Keratinocyte (primary cell): ENCODE results near the gene PPP1R3C. TPM values are rescaled to one million over a fixed set of nuclear protein-coding genes. Genes with fewer than 3 reads are reported as not detected.
A peak's percentile ranks its signal among the peaks of the same experiment; 100 is the strongest.

Source experiments
- DNase-seq: peaks from one replicate; pipeline ENCODE4 v3.0.0-alpha.2; 2011; ENCODE audit warnings: low read depth, missing footprints, low spot score
- FAIRE-seq: peaks from 2 replicates; lab custom pipeline; 2011; peaks lifted over from hg19 to GRCh38; lab: Jason Lieb, UNC
- H2AFZ ChIP-seq: 2 replicates; pipeline ENCODE4 v1.6.0; 2012; ENCODE audit warnings: low read length, control low read depth, inconsistent platforms; ENCODE audit not compliant: control insufficient read depth
- H3K27ac ChIP-seq: 2 replicates; pipeline ENCODE4 v1.5.1; 2011; ENCODE audit warnings: low read length; ENCODE audit not compliant: control insufficient read depth, insufficient read depth
- H3K27me3 ChIP-seq: 3 replicates; pipeline ENCODE4 v1.6.0; 2011; ENCODE audit warnings: low read length; ENCODE audit not compliant: control insufficient read depth, insufficient read depth; ENCODE audit errors: extremely low read depth
- H3K36me3 ChIP-seq, 2 experiments: 2 replicates in 1 of 2; 3 replicates in 1 of 2; pipeline ENCODE4 v1.5.1; 2011; ENCODE audit warnings: low read length in 2 of 2, mild to moderate bottlenecking in 1 of 2; ENCODE audit not compliant: control insufficient read depth in 2 of 2, insufficient read depth in 2 of 2; ENCODE audit errors: extremely low read depth in 1 of 2
- H3K4me1 ChIP-seq: 3 replicates; pipeline ENCODE4 v1.5.1; 2011; ENCODE audit warnings: low read length; ENCODE audit not compliant: control insufficient read depth, insufficient read depth; ENCODE audit errors: extremely low read depth
- H3K4me2 ChIP-seq: 3 replicates; pipeline ENCODE4 v1.6.0; 2011; ENCODE audit warnings: low read depth, low read length; ENCODE audit not compliant: control insufficient read depth, insufficient read depth; ENCODE audit errors: extremely low read depth
- H3K4me3 ChIP-seq, 3 experiments: fragments of 200-600 bp in 1 of 3; sonication (generic) in 1 of 3; 2 replicates in 2 of 3; 3 replicates in 1 of 3; pipeline ENCODE4 v1.5.1; 2011 to 2016; ENCODE audit warnings: low read length in 3 of 3, mild to moderate bottlenecking in 3 of 3, control low read depth in 2 of 3, inconsistent platforms in 1 of 3, low read depth in 1 of 3, mixed read lengths in 1 of 3, mixed run types in 1 of 3, moderate library complexity in 1 of 3; ENCODE audit not compliant: control insufficient read depth in 2 of 3, insufficient read depth in 2 of 3; ENCODE audit errors: extremely low read depth in 1 of 3
- H3K79me2 ChIP-seq: 2 replicates; pipeline ENCODE4 v1.6.0; 2012; ENCODE audit warnings: low read length; ENCODE audit not compliant: control insufficient read depth, insufficient read depth
- H3K9ac ChIP-seq: 3 replicates; pipeline ENCODE4 v1.6.0; 2011; ENCODE audit warnings: low read length; ENCODE audit not compliant: control insufficient read depth, insufficient read depth; ENCODE audit errors: extremely low read depth
- H3K9me1 ChIP-seq: 3 replicates; pipeline ENCODE4 v1.6.0; 2011; ENCODE audit warnings: low read length; ENCODE audit not compliant: control insufficient read depth, insufficient read depth; ENCODE audit errors: extremely low read depth
- H3K9me3 ChIP-seq: 2 replicates; pipeline ENCODE4 v1.5.1; 2012; ENCODE audit warnings: low read depth, low read length; ENCODE audit not compliant: control insufficient read depth
- H4K20me1 ChIP-seq: 3 replicates; pipeline ENCODE4 v1.6.0; 2011; ENCODE audit warnings: low read length; ENCODE audit not compliant: control insufficient read depth, insufficient read depth; ENCODE audit errors: extremely low read depth
- CTCF ChIP-seq, 3 experiments: IDR thresholded peaks in 1 of 3; conservative IDR thresholded peaks in 1 of 3; optimal IDR thresholded peaks in 1 of 3; 2 replicates in 2 of 3; 3 replicates in 1 of 3; pipeline versions ENCODE3 to v1.5.1; 2011; ENCODE audit warnings: low read length in 3 of 3, mild to moderate bottlenecking in 3 of 3, moderate library complexity in 2 of 3, control low read depth in 1 of 3, inconsistent platforms in 1 of 3; ENCODE audit not compliant: insufficient read depth in 2 of 3; ENCODE audit errors: extremely low read depth in 1 of 3
- EZH2 ChIP-seq: IDR thresholded peaks from one replicate; pipeline ENCODE4 v1.6.1; 2012; ENCODE audit warnings: inconsistent platforms, mild to moderate bottlenecking, low read length, moderate library complexity
- dilution Hi-C: fragments of 300-500 bp; cut with MboI; formaldehyde crosslinking; loops from one replicate; pipeline ENCODE4 v1.7.0; 2020; ENCODE audit warnings: low sequenced_read_pairs; ENCODE audit not compliant: extremely low pct_ligation_motif_present
- polyA plus RNA-seq, 5 experiments: library from polyadenylated mRNA; depleted of rRNA in 3 of 5; stranded (reverse) in 3 of 5; stranded (forward) in 1 of 5; unstranded in 1 of 5; fragments of >200 nt; gene quantifications; 1 replicate in 1 of 5; 2 replicates in 3 of 5; 3 replicates in 1 of 5; pipeline versions ENCODE4 v1.2.1 to v1.2.3, GENCODE V29; 2011 to 2012; ENCODE audit warnings: missing spikeins in 2 of 5, low read depth in 1 of 5, low replicate concordance in 1 of 5

The PPP1R3C gene
- polyA plus RNA-seq, 1 donor (not counting 4 experiments of a cell fraction or from before 2014, with no cell fraction given) = 7.3 TPM

DNA sequence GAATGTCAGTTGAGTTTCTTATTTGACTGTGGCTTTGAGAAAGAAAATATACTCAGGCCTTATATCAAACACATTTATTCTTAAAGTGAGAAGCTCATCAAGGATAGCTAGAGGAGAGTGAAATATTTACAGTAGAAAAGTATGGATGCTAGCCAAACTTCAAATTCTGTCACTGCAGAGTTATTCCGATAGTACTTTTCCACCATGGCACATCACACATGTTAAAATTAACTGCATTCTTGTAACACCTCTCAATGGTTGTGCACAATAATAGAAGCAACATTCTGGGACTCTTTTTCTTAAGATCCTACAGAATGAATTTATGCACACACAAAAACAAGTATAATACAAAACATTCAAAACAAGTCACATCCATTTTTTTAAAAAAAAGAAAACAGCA, 4.5 kb downstream of the PPP1R3C start:
- Histone ChIP-seq H3K4me2 (no peak overlapping the region), H3K4me1 (peaks cover 16% of the 10 kb centered on the region), H3K36me3 (peaks cover 4 to 18% of the 10 kb centered on the region in 2 experiments), H3K9me1 (no peaks in the 10 kb centered on the region), H3K79me2 (no peaks in the 10 kb centered on the region), H3K9me3 (no peaks in the 10 kb centered on the region), H3K27ac (no peak overlapping the region), H2AFZ (no peak overlapping the region), H4K20me1 (no peaks in the 10 kb centered on the region), H3K27me3 (no peaks in the 10 kb centered on the region), H3K4me3 (no peak overlapping the region), H3K9ac (no peak overlapping the region)
- dilution Hi-C loops = no loop called here
- TF ChIP-seq CTCF (optimal IDR thresholded peaks at IDR 0.05 in 1 of 3, IDR thresholded peaks at IDR 0.05 in 1 of 3, conservative IDR thresholded peaks at IDR 0.05 in 1 of 3; ENCODE audit: extremely low read depth in 1 of 3, insufficient read depth in 2 of 3, low read length in 3 of 3) (no peak), EZH2 (no peak)
- DNase-seq (no peak), FAIRE-seq (no peak)

GRCh38 chr10:91627344-91628102, 5.3 kb downstream of the PPP1R3C start:
- dilution Hi-C loops = no loop called here
- H3K4me1 ChIP-seq = peaks cover 14% of the 10 kb centered on the region
- TF ChIP-seq CTCF (optimal IDR thresholded peaks at IDR 0.05 in 1 of 3, IDR thresholded peaks at IDR 0.05 in 1 of 3, conservative IDR thresholded peaks at IDR 0.05 in 1 of 3; ENCODE audit: extremely low read depth in 1 of 3, insufficient read depth in 2 of 3, low read length in 3 of 3) (peak in 1 of 3 experiments; percentile 37), EZH2 (no peak)
- FAIRE-seq (no peak), DNase-seq (no peak)
- H3K9me3 ChIP-seq = no peaks in the 10 kb centered on the region
- H3K4me2 ChIP-seq = no peak overlapping the region
- no peaks in the 10 kb centered on the region for H4K20me1 ChIP-seq
- peaks cover 4 to 18% of the 10 kb centered on the region in 2 experiments for H3K36me3 ChIP-seq
- no peak overlapping the region for H3K9ac ChIP-seq
- H3K4me3 ChIP-seq = no peak overlapping the region
- no peaks in the 10 kb centered on the region for H3K79me2 ChIP-seq
- H3K27me3 ChIP-seq = no peaks in the 10 kb centered on the region
- no peak overlapping the region for H3K27ac ChIP-seq
- H2AFZ ChIP-seq = no peak overlapping the region
- H3K9me1 ChIP-seq = no peaks in the 10 kb centered on the region
